Epithelial cell of prostate (primary cell): Measurements from ENCODE around the gene FAM72C.
"Not testable (repeated sequence)": the region's sequence is repeated elsewhere in the genome, so short reads cannot be mapped to it uniquely, and the experiment has no call there.

Experiments used
- DNase-seq: peaks from one replicate; pipeline ENCODE4 v3.0.0-alpha.2; 2011; ENCODE audit warnings: low read depth, low spot score
- H3K27ac ChIP-seq: fragments of 450-650 bp; 2 replicates; pipeline ENCODE4 v1.5.1; 2017; ENCODE audit warnings: mild to moderate bottlenecking

The FAM72C gene

GRCh38 chr1:143988602-143989426 lies 17.0 kb upstream of the FAM72C start:
- not testable (repeated sequence) for H3K27ac ChIP-seq, DNase-seq

- DNase-seq, H3K27ac ChIP-seq: not testable (repeated sequence)
Measured at GRCh38 chr1:143987868-143988267, 16.1 kb upstream of the FAM72C start.

- DNase-seq: not testable (repeated sequence)
Measured at GRCh38 chr1:143984721-143985473, 13.1 kb upstream of the FAM72C start.

GRCh38 chr1:143974416-143974815 lies 2.6 kb upstream of the FAM72C start:
- DNase-seq, H3K27ac ChIP-seq: not testable (repeated sequence)

More at GRCh38 chr1:143984721-143985473, 13.1 kb upstream of the FAM72C start:
- H3K27ac ChIP-seq: not testable (repeated sequence)

- not testable (repeated sequence) for H3K27ac ChIP-seq, DNase-seq
Measured at GRCh38 chr1:143973876-143974414, 2.2 kb upstream of the FAM72C start.

- DNase-seq, H3K27ac ChIP-seq: not testable (repeated sequence)
Measured at GRCh38 chr1:143972753-143973326, 1.1 kb upstream of the FAM72C start.

GRCh38 chr1:143965860-143966259 lies 5.9 kb downstream of the FAM72C start:
- DNase-seq, H3K27ac ChIP-seq: not testable (repeated sequence)

- not testable (repeated sequence) for DNase-seq, H3K27ac ChIP-seq
Measured at GRCh38 chr1:143964294-143964693, 7.5 kb downstream of the FAM72C start.

GRCh38 chr1:143955930-143956329 lies 15.9 kb downstream of the FAM72C start:
- DNase-seq, H3K27ac ChIP-seq: not testable (repeated sequence)

GRCh38 chr1:143952913-143953312 lies 18.9 kb downstream of the FAM72C start:
- DNase-seq, H3K27ac ChIP-seq: not testable (repeated sequence)

GRCh38 chr1:143951485-143952391 lies 20.0 kb downstream of the FAM72C start:
- not testable (repeated sequence) for H3K27ac ChIP-seq, DNase-seq

GRCh38 chr1:143947749-143948148 lies 24.0 kb downstream of the FAM72C start:
- H3K27ac ChIP-seq, DNase-seq: not testable (repeated sequence)

GRCh38 chr1:143945253-143945652 lies 26.5 kb downstream of the FAM72C start:
- not testable (repeated sequence) for H3K27ac ChIP-seq, DNase-seq

- DNase-seq, H3K27ac ChIP-seq: not testable (repeated sequence)
Measured at GRCh38 chr1:143944576-143945240, 27.1 kb downstream of the FAM72C start.

GRCh38 chr1:143943319-143943978 lies 28.3 kb downstream of the FAM72C start:
- DNase-seq: not testable (repeated sequence)

GRCh38 chr1:143942238-143942860 lies 29.4 kb downstream of the FAM72C start:
- H3K27ac ChIP-seq, DNase-seq: not testable (repeated sequence)

More at GRCh38 chr1:143943319-143943978, 28.3 kb downstream of the FAM72C start:
- H3K27ac ChIP-seq: not testable (repeated sequence)

GRCh38 chr1:143939666-143940065 lies 32.1 kb downstream of the FAM72C start:
- not testable (repeated sequence) for H3K27ac ChIP-seq, DNase-seq

- H3K27ac ChIP-seq, DNase-seq: not testable (repeated sequence)
Measured at GRCh38 chr1:143938922-143939321, 32.9 kb downstream of the FAM72C start.
